GM21423 (cell line): ENCODE measurements around the gene HMGB1.
"Not testable (repeated sequence)": the region's sequence is repeated elsewhere in the genome, so short reads cannot be mapped to it uniquely, and the experiment has no call there.

Source experiments
- ATAC-seq: cut with Tn5 transposase; IDR thresholded peaks from one replicate; pipeline ENCODE4 v1.9.1; 2021; ENCODE audit warnings: mild to moderate bottlenecking, moderate library complexity; ENCODE audit not compliant: unreplicated experiment

HMGB1 gene

GRCh38 chr13:30466841-30467252 is 1.1 kb upstream of the HMGB1 start:
- no peak for ATAC-seq

- no peak for ATAC-seq
These were observed 600 bp upstream of the HMGB1 start for GRCh38 chr13:30466358-30466714.

GRCh38 chr13:30465343-30465592 is 468 bp downstream of the HMGB1 start:
- no peak for ATAC-seq

GRCh38 chr13:30464496-30465342 is 1.0 kb downstream of the HMGB1 start:
- peak; percentile 28 for ATAC-seq

- ATAC-seq = peak; percentile 34
These were observed 1.8 kb downstream of the HMGB1 start for GRCh38 chr13:30463787-30464495.

- ATAC-seq = not testable (repeated sequence)
These were observed 4.3 kb downstream of the HMGB1 start for GRCh38 chr13:30461279-30462066.

GRCh38 chr13:30457306-30457891 is 8.3 kb downstream of the HMGB1 start:
- ATAC-seq = no peak

- ATAC-seq = no peak
These were observed 9.4 kb downstream of the HMGB1 start for GRCh38 chr13:30456290-30456689.

- no peak for ATAC-seq
These were observed 10.7 kb downstream of the HMGB1 start for GRCh38 chr13:30454991-30455390.

GRCh38 chr13:30453727-30454126 is 12.0 kb downstream of the HMGB1 start:
- no peak for ATAC-seq

- ATAC-seq = not testable (repeated sequence)
These were observed 14.3 kb downstream of the HMGB1 start for GRCh38 chr13:30451476-30451875.

GRCh38 chr13:30450066-30450465 is 15.7 kb downstream of the HMGB1 start:
- no peak for ATAC-seq

GRCh38 chr13:30448441-30448840 is 17.3 kb downstream of the HMGB1 start:
- ATAC-seq = no peak

GRCh38 chr13:30446126-30446500 is 19.6 kb downstream of the HMGB1 start:
- ATAC-seq = no peak

- ATAC-seq = peak; percentile 37
These were observed 21.8 kb downstream of the HMGB1 start for GRCh38 chr13:30443957-30444404.

GRCh38 chr13:30443491-30443890 is 22.2 kb downstream of the HMGB1 start:
- not testable (repeated sequence) for ATAC-seq

GRCh38 chr13:30442926-30443325 is 22.8 kb downstream of the HMGB1 start:
- ATAC-seq = no peak

- ATAC-seq = peak; percentile 36
These were observed 24.6 kb downstream of the HMGB1 start for GRCh38 chr13:30440910-30441703.

GRCh38 chr13:30438286-30438685 is 27.4 kb downstream of the HMGB1 start:
- no peak for ATAC-seq

- no peak for ATAC-seq
These were observed 28.6 kb downstream of the HMGB1 start for GRCh38 chr13:30437177-30437576.
